Activated CD8-positive, alpha-beta T cell treated with anti-CD3 and anti-CD28 coated beads, Interleukin-2, amount 10 ng/mL, durations not matched to agents 7 days and 5 days (primary cell): ENCODE measurements around the gene MYH7. TPM values are rescaled to one million over a fixed set of nuclear protein-coding genes. Genes with fewer than 3 reads are reported as not detected.
"Not testable (repeated sequence)": the region's sequence is repeated elsewhere in the genome, so short reads cannot be mapped to it uniquely, and the experiment has no call there.

Experiments used
- ATAC-seq: fragments of 150-1000 bp; cut with Tn5 transposase; one replicate; pipeline ENCODE4 v1.10.0; 2021; ENCODE audit warnings: moderate library complexity
- CTCF ChIA-PET: fragments of 350-600 bp; sonication (Branson Sonifier 250); formaldehyde crosslinking; loops from one replicate; lab custom pipeline; 2021; ENCODE audit warnings: antibody characterized with exemption; lab: Charles Lee
- POLR2A ChIA-PET: fragments of 350-600 bp; sonication (Branson Sonifier 250); formaldehyde crosslinking; loops from one replicate; lab custom pipeline; 2021; ENCODE audit warnings: antibody characterized with exemption; lab: Charles Lee
- DNase-seq: peaks from one replicate; pipeline ENCODE4 v3.0.0-alpha.2; 2020
- H3K27ac Mint-ChIP-seq: one replicate; pipeline ENCODE4 v1.8.0; 2021; ENCODE audit warnings: mild to moderate bottlenecking, mixed read lengths
- H3K27me3 Mint-ChIP-seq: one replicate; pipeline ENCODE4 v1.8.0; 2021; ENCODE audit warnings: low read depth, mixed read lengths
- H3K36me3 Mint-ChIP-seq: one replicate; pipeline ENCODE4 v1.8.0; 2021; ENCODE audit warnings: low read depth, mixed read lengths
- H3K4me1 Mint-ChIP-seq: one replicate; pipeline ENCODE4 v1.8.0; 2021; ENCODE audit warnings: low read depth, mixed read lengths
- H3K4me3 Mint-ChIP-seq: one replicate; pipeline ENCODE4 v1.8.0; 2021; ENCODE audit warnings: mild to moderate bottlenecking, mixed read lengths
- H3K9me3 Mint-ChIP-seq: one replicate; pipeline ENCODE4 v1.8.0; 2022; ENCODE audit warnings: mixed read lengths; ENCODE audit not compliant: insufficient read depth
- total RNA-seq, 2 experiments: library from RNA; stranded (reverse); gene quantifications; one replicate each; pipeline ENCODE4 v1.2.3, GENCODE V29; 2021

MYH7 gene
- total RNA-seq, 2 experiments from 2014 or later = not detected

DNA sequence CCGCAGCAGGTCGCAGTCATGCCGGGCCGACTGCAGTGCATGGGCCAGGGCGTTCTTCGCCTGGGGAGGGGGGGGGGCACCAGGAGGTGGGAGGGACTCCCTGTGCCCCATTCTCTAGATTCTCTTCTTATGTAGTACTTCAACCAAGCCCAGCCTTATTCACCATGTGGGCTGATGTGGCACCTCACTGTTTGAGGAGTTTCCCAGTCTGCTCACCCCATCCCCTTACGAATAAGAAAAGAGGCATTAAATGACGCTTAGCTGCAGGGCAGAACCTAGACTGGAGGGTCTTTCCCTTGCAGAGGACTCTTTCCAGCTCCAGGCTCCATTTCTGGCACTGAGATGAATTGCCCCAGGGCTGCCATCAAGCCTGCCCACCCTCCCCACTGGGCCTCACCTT is 46.5 kb downstream of the MYH7 start:
- Mint-ChIP-seq H3K27me3 (no peaks in the 10 kb centered on the region), H3K9me3 (no peaks in the 10 kb centered on the region), H3K4me1 (no peaks in the 10 kb centered on the region), H3K4me3 (no peak overlapping the region), H3K27ac (no peak overlapping the region), H3K36me3 (no peaks in the 10 kb centered on the region)
- DNase-seq (no peak), ATAC-seq (no peak)
- CTCF ChIA-PET = no interaction called here
- POLR2A ChIA-PET = interaction anchor here (0.7 kb wide), 1 partner anchor 225 kb away, joined by 3 read pairs; no protein-coding TSS in a partner anchor

DNA sequence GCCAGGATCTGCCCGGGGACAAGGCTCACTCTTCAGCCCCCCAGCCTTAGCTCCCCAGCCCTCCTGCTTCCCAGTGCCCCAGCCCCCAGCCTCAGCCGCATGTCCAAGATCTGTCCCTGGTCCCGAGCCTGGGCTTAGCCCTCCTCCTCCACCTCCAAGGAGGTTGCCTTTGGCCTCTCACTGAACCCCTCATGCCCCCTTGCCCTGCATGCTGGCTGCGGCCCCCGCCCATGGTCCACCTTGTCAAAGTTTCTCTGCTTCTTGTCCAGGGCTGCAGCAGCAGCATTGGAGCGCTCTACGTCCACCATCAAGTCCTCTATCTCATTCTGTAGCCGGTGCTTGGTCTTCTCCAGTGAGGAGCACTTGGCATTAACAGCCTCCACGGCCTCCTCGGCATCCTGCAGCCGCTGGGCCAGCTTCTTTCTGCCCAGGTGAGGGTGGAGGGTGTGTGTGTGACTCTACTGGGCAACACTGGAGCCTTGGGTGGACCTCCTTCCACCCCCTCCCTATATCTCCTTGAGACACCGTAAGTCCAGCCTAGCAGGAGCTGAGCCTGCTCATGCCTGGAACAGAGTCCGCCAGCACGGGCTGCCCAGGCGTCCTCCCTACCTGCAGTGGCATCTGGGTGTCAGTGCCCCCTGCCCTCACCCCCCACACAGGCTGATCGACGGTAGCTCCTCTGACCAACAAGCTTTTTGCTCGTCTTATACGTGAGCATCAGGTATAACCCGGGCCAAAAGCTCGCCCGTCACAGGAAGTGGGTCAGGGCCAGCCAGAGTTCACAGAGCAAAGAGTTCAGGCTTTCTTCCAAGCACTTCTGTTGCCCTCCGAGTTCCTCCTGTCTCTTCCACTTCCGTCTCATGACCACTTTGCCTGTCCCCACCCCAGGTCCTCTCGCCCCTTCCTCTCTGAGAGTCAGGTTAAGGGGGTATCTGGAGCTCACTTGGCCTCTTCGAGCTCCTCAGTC is 47.3 kb downstream of the MYH7 start:
- Mint-ChIP-seq H3K27ac (no peak overlapping the region), H3K9me3 (no peaks in the 10 kb centered on the region), H3K36me3 (no peaks in the 10 kb centered on the region), H3K27me3 (no peaks in the 10 kb centered on the region), H3K4me1 (no peaks in the 10 kb centered on the region), H3K4me3 (no peak overlapping the region)
- DNase-seq = no peak
- ATAC-seq = no peak
- ChIA-PET CTCF (no interaction called here), POLR2A (interaction anchor here (0.7 kb wide), 1 partner anchor 160 kb away, joined by 3 read pairs; no protein-coding TSS in a partner anchor)

DNA sequence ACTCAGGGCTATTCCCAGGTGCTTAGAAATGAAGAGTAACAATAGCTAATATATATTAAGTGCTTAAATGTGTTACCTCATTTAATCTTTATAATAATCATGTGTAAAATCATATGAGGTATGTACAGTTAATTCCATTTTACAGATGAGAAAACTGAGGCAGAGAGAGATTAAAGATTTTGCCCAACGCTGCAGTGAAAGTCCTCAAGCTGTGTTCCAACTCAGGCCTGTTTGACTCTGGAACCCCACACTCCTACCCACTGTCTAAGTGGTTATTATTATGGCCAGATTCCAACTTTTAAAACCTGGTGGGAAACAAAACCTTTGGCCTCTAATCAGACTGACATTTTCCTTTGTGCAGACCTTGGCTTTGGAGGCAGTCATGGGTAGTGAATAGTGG is 48.5 kb downstream of the MYH7 start:
- H3K27me3 Mint-ChIP-seq = peaks cover 2% of the 10 kb centered on the region
- ChIA-PET CTCF (no interaction called here), POLR2A (no interaction called here)
- ATAC-seq (no peak), DNase-seq (no peak)
- no peak overlapping the region for H3K4me3 Mint-ChIP-seq
- H3K9me3 Mint-ChIP-seq = no peaks in the 10 kb centered on the region
- H3K4me1 Mint-ChIP-seq = no peaks in the 10 kb centered on the region
- no peak overlapping the region for H3K27ac Mint-ChIP-seq
- no peaks in the 10 kb centered on the region for H3K36me3 Mint-ChIP-seq

DNA sequence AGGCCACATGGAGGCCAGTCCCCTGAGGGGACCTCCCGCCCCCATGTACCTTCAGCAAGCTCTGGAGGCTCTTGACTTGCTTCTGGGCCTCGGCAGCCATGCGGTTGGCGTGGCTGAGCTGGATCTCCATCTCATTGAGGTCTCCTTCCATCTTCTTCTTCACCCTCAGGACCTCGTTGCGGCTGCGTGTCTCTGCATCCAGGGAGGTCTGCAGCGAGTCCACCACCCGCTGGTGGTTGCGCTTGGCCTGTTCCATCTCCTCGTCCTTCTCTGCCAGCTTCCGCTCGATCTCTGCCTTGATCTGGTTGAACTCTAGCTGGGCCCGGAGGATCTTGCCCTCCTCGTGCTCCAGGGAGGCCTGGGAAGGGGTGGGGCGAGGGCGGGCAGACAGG is 49.2 kb downstream of the MYH7 start:
- POLR2A ChIA-PET, H3K4me3 Mint-ChIP-seq, DNase-seq, ATAC-seq, CTCF ChIA-PET, H3K27me3 Mint-ChIP-seq, H3K9me3 Mint-ChIP-seq, H3K27ac Mint-ChIP-seq, H3K36me3 Mint-ChIP-seq, H3K4me1 Mint-ChIP-seq: not testable (repeated sequence)

DNA sequence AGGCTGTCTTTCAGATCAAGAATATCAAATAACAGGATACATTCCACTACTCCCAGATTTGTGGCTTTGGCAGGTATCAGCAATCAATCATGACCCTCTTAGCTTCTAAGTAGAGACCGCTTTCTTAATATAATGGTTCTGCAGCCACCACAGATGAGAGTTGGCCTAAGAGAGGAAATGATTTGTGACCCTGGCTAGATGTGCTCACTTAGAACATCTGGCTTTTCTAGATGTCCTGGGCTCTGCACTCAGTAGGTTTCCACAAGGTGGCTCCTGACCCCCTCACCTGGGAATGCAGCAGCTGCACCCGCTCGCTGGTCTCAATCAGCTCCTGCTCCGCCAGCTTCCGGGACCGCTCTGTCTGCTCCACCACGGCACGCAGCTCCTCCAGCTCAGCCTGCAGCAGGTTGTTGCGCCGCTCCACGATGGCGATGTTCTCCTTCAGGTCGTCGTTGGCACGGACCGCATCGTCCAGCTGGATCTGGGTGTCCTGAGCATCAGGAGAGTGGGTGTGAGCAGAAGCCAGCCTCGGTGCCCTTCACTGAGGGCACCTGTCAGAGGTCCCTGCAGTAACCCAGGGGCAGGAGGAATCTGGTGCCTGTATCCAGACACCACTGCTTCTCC is 49.7 kb downstream of the MYH7 start:
- H3K4me3 Mint-ChIP-seq = no peak overlapping the region
- no peaks in the 10 kb centered on the region for H3K4me1 Mint-ChIP-seq
- POLR2A ChIA-PET = no interaction called here

DNA sequence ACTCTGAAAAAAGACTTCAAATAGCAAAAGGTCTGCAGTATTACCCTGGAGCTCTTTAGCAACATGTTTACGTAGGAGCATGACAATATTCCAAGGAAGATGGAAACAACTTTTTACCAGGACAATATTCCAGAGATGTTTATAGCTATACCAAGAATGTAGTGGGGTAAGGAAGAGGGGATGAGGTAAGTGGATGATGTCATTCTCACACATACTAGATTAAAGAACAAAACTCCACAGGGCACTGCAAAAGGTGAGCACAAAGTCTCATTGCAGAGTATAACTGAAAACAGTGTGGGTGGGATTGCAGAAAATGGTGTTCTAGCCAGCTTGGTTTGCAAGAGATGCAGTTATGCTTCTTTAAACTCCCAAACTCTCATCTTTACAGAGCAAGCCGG is 50.2 kb downstream of the MYH7 start:
- Mint-ChIP-seq H3K27ac (no peak overlapping the region), H3K36me3 (no peaks in the 10 kb centered on the region), H3K9me3 (no peaks in the 10 kb centered on the region), H3K4me3 (no peak overlapping the region), H3K4me1 (no peaks in the 10 kb centered on the region), H3K27me3 (peaks cover 2% of the 10 kb centered on the region)
- CTCF ChIA-PET = interaction anchor here (0.9 to 1.2 kb wide), 2 partner anchors 64 to 265 kb away, joined by 3 to 4 read pairs; partner anchors contain the start of gene PABPN1
- DNase-seq = no peak
- no peak for ATAC-seq
- POLR2A ChIA-PET = no interaction called here

More for the DNA sequence above, 49.7 kb downstream of the MYH7 start:
- Mint-ChIP-seq H3K27ac (no peak overlapping the region), H3K36me3 (no peaks in the 10 kb centered on the region), H3K27me3 (peaks cover 2% of the 10 kb centered on the region), H3K9me3 (no peaks in the 10 kb centered on the region)
- CTCF ChIA-PET = interaction anchor here (0.9 to 1.2 kb wide), 2 partner anchors 64 to 265 kb away, joined by 3 to 4 read pairs; partner anchors contain the start of gene PABPN1
- no peak for DNase-seq
- ATAC-seq = no peak

DNA sequence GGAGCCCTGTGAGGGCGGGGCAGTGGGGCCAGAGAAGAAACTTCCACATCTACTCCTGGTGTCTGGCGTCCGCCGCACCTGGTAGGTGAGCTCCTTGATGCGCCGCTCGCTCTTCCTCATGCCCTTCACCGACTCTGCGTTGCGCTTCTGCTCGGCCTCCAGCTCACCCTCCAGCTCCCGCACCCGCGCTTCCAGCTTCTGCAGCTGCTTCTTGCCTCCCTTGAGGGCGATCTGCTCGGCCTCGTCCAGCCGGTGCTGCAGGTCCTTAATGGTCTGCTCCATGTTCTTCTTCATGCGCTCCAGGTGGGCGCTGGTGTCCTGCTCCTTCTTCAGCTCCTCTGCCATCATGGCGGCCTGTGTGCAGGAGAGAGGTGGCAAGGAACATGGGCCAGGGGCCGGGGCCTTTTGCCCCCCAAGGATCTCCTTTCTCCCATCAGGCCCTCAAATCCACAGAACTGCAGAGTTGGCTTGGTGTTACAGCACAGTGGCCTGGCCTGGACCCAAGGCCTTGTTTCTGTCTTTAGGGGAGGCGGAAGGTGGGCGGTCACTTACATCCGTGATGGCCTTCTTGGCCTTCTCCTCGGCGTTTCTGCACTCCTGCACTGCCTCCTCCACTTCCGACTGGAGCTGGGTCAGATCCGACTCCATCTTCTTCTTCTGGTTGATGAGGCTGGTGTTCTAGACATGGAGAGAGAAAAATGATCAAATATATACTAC is 50.9 kb downstream of the MYH7 start:
- CTCF ChIA-PET = interaction anchor here (1.2 to 7.5 kb wide), 2 partner anchors 57 to 264 kb away, joined by 4 to 87 read pairs; no protein-coding TSS in a partner anchor
- Mint-ChIP-seq H3K4me1 (no peaks in the 10 kb centered on the region), H3K4me3 (no peak overlapping the region), H3K27ac (no peak overlapping the region), H3K36me3 (no peaks in the 10 kb centered on the region), H3K27me3 (peaks cover 2% of the 10 kb centered on the region), H3K9me3 (no peaks in the 10 kb centered on the region)
- POLR2A ChIA-PET = no interaction called here
- ATAC-seq (no peak), DNase-seq (no peak)

DNA sequence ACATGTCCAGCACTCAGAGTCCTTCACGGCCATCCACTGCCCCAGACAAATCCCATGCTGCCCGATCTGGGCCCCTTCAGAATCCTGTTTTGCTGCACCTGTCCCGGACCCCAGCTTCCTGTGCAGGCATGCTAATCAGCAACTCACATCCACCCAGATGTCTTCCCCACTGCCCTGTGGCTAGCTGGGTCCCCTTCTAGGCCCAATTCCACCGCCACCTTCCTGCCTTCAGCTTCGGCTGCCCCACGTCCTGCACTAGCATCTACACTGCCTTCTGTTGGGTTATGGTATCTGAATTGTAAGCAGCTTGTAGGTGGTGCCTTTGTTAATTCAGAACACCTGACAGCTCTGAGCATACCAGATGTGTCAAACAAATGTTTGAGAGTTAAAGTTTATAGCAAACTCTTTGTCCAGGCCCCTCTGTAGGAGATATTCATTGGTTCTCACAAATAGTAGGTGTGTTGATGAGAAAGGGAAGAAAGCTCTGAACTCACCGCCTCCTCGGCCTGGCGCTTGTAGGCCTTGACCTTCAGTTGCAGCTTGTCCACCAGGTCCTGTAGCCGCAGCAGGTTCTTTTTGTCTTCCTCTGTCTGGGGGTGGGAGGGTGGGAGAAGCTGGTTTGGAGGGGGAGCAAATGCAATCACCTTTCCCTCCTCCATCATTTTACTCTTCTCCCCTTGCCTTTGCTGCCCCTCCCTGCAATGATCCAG is 52.6 kb downstream of the MYH7 start:
- Mint-ChIP-seq H3K27me3 (peaks cover 6% of the 10 kb centered on the region), H3K27ac (no peak overlapping the region)
- CTCF ChIA-PET = interaction anchor here (0.8 to 7.5 kb wide), 5 partner anchors 30 to 121 kb away, joined by 3 to 87 read pairs (median 3); partner anchors contain the start of gene SLC22A17

DNA sequence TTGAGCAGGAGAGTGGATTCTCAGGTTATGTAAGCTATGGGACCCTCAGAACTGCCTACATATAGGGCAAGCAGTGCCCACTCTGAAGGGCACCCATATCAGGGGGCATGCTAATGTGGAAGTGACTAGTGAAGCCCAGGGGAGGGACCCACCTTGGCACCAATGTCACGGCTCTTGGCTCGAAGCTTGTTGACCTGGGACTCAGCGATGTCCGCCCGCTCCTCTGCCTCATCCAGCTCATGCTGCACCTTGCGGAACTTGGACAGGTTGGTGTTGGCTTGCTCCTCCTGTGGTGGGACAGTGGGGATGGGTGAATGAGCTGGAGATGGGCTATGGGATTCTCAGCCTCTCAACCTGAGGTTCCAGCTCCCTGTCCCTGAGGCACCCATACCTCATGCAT is 53.2 kb downstream of the MYH7 start:
- CTCF ChIA-PET = interaction anchor here (0.8 to 7.5 kb wide), 5 partner anchors 29 to 120 kb away, joined by 3 to 87 read pairs (median 3); partner anchors contain the start of gene SLC22A17
- Mint-ChIP-seq H3K4me3 (no peak overlapping the region), H3K27ac (no peak overlapping the region), H3K4me1 (peaks cover 1% of the 10 kb centered on the region), H3K36me3 (no peaks in the 10 kb centered on the region), H3K27me3 (peaks cover 6% of the 10 kb centered on the region), H3K9me3 (no peaks in the 10 kb centered on the region)
- ATAC-seq (no peak), DNase-seq (no peak)
- POLR2A ChIA-PET = no interaction called here

More for the DNA sequence above, 52.6 kb downstream of the MYH7 start:
- Mint-ChIP-seq H3K9me3 (no peaks in the 10 kb centered on the region), H3K4me1 (no peaks in the 10 kb centered on the region), H3K36me3 (no peaks in the 10 kb centered on the region), H3K4me3 (no peak overlapping the region)
- POLR2A ChIA-PET = no interaction called here
- no peak for ATAC-seq
- DNase-seq = no peak

DNA sequence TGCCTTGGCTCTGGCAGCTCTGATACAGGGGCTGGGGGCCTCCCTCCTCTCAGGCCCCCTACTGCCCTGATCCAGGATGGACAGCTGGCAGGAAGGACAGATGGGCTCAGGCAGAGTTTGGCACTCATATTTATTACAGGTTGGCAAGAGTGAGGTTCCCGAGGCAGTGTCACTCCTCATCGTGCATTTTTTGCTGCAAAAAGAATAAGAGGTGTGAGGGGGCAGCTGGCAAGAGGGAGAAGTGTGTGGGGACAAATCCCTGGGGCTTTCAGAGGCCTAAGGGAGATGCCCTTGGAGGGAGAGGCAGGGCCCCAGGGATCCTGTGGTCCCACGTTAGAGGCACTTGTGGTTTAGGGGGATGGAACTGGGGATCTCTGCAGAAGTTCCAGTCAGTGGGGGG is 53.6 kb downstream of the MYH7 start:
- Mint-ChIP-seq H3K4me1 (peaks cover 2% of the 10 kb centered on the region), H3K27ac (no peak overlapping the region), H3K4me3 (no peak overlapping the region), H3K36me3 (no peaks in the 10 kb centered on the region), H3K9me3 (no peaks in the 10 kb centered on the region), H3K27me3 (peaks cover 6% of the 10 kb centered on the region)
- ATAC-seq (no peak), DNase-seq (no peak)
- ChIA-PET POLR2A (no interaction called here), CTCF (interaction anchor here (0.8 to 7.5 kb wide), 4 partner anchors 29 to 120 kb away, joined by 3 to 87 read pairs (median 4); partner anchors contain the start of gene SLC22A17)

DNA sequence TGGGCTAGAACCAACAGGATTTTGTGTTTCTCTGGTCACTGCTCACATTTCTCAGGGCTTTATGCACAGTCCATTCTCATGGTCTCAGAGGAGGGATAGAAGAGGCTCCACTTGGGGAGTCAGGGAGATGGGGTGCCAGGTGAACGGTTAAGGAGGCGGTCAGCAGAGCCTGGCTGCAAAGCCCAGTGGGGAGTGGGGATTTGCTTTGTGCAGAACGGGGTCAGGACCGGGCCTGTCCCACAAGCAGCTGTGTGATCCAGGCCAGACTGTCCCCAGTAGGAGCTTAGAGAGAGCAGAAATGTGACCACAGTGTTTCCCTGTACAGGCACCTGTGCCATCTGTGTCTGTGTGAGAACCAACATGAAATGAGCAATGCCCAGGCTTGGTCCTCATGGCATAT is 54.5 kb downstream of the MYH7 start:
- no peak overlapping the region for H3K27ac Mint-ChIP-seq
- H3K4me1 Mint-ChIP-seq = peaks cover 2% of the 10 kb centered on the region
- POLR2A ChIA-PET = no interaction called here
- ATAC-seq = no peak
- no peaks in the 10 kb centered on the region for H3K36me3 Mint-ChIP-seq
- H3K9me3 Mint-ChIP-seq = no peaks in the 10 kb centered on the region
- DNase-seq = no peak
- CTCF ChIA-PET = interaction anchor here (1.0 to 7.5 kb wide), 17 partner anchors 9 to 261 kb away, joined by 3 to 87 read pairs (median 7); no protein-coding TSS in a partner anchor
- H3K4me3 Mint-ChIP-seq = no peak overlapping the region
- peaks cover 6% of the 10 kb centered on the region for H3K27me3 Mint-ChIP-seq
